GM12801 (cell line): ENCODE results near the gene NDST4.

Experiments used
- TF ChIP-seq, protein P1 (sequence below): IDR thresholded peaks from one replicate; pipeline ENCODE4 v1.5.1; 2011; ENCODE audit warnings: control low read depth; ENCODE audit not compliant: insufficient read length; ENCODE audit errors: extremely low read depth

Gene NDST4

GRCh38 chr4:115058533-115058932 lies 54.9 kb downstream of the NDST4 start:
- TF ChIP-seq, protein P1, sequence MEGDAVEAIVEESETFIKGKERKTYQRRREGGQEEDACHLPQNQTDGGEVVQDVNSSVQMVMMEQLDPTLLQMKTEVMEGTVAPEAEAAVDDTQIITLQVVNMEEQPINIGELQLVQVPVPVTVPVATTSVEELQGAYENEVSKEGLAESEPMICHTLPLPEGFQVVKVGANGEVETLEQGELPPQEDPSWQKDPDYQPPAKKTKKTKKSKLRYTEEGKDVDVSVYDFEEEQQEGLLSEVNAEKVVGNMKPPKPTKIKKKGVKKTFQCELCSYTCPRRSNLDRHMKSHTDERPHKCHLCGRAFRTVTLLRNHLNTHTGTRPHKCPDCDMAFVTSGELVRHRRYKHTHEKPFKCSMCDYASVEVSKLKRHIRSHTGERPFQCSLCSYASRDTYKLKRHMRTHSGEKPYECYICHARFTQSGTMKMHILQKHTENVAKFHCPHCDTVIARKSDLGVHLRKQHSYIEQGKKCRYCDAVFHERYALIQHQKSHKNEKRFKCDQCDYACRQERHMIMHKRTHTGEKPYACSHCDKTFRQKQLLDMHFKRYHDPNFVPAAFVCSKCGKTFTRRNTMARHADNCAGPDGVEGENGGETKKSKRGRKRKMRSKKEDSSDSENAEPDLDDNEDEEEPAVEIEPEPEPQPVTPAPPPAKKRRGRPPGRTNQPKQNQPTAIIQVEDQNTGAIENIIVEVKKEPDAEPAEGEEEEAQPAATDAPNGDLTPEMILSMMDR = no peak

- TF ChIP-seq, protein P1 = no peak
These were observed 58.6 kb downstream of the NDST4 start for GRCh38 chr4:115054836-115055235.

DNA sequence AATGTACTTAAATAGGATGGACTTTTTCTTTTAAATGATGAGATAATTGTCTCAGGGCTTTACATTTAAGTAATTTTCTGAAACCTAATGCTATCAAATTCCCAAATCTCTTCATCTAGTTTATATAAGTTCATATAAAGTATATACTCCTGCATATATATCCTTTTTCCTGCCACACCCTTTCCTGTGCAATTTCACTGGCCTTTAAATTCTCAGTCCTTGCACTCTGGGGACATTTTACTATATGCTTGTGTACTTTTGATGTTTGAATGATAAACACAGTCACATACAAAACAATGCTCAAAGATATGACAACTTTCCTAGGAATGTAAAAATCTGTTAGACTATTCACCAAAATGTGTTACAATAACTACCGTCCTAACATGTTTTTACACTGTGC lies 60.1 kb downstream of the NDST4 start:
- TF ChIP-seq, protein P1 = no peak

- TF ChIP-seq, protein P1 = no peak
These were observed 70.9 kb downstream of the NDST4 start for GRCh38 chr4:115042496-115042895.

DNA sequence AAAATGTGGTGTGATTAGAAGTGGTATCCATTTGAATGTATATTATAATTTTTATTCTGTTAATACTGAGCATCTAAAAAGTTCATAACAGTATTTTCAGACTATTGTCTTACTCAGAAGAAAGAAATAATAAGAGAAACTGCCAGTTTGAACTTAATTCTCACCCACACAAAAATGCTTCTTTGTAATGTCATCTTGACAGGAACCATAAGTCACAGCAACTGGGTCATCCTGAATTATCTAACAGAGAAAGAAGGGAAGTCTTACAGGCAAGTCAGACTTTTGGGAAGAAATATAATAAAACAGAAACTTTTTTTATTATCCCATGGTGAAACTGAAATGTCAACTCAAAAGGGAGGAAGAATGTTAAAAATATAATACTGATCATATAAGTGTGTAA lies 83.1 kb downstream of the NDST4 start:
- TF ChIP-seq, protein P1 = no peak

DNA sequence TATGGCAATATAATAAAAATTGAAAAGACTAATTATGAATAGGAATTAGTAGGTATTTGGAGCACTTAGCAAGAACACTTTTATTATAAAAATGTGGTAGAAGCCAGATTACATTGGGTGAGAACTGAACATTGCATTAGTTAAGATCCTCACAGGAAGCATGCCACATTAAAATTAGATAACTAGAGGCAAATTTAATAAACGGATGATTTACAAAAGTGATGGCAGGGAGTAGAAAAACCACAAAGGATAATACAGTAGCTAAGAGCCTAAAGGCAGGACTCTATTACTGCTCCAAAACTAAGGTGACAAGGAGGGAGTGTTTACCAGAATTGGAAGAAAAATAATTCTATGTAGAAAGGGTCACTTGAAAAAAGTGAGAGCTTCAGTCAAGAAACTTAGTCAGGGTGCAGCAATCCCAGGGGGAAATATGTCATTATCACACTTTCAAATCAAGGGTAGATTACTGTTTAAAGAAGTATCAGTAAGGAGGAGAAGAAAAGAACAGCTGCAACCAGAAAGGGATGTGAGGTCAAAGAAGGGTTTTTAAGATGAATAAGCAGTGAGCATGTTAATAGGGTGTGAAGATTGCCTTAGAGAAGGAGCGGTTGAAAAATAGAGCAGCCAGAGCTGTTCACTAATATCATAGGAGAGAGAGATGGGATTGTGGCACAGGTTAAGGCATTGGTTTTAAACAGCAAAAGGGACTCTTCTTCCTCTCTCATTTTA lies 84.6 kb downstream of the NDST4 start:
- TF ChIP-seq, protein P1 = no peak

- TF ChIP-seq, protein P1 = no peak
These were observed 113.5 kb downstream of the NDST4 start for GRCh38 chr4:114999880-115000279.
